ENCODE measurements around the gene PMPCA. TPM values are rescaled to one million over a fixed set of nuclear protein-coding genes. Genes with fewer than 3 reads are reported as not detected.

PMPCA gene
- polyA plus RNA-seq, 1 donor = 69.4 TPM

DNA sequence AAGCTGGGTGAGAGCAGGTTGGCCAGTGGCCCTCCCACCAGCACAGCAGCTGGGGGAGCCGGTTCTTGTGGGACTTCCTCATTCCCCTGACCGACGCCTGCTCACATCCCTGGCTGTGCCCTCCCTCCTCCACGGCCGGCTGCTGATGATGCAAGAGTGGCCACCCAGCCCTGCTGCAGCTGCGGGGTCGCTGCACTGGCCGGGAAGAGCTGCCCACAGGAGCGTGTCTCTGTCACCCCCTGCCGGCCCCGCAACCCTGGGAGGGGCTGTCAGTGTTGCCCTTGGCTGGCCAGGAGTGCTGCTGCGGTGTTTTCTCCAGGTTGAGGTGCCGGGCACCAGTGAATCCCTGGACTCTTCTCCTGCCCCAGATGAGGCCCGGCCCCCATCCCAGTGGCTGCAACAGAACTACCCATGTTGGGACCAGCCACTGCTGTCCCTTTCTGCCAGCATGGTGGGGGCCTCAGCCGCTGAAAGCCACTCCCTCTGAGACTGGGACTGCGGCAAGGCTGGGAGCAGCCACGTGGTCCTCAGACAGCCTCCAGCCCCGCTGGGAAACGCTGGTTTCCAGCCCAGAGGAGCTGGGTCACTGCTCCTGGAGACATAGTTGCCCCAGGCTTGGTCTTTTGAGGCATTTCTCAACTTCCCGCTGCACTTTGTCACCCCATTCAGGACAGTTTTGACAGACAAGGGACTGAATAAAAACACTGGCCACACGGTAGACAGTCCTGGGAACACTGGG, 37.7 kb upstream of the PMPCA start:
- DNase-seq = peak; percentile 68

DNA sequence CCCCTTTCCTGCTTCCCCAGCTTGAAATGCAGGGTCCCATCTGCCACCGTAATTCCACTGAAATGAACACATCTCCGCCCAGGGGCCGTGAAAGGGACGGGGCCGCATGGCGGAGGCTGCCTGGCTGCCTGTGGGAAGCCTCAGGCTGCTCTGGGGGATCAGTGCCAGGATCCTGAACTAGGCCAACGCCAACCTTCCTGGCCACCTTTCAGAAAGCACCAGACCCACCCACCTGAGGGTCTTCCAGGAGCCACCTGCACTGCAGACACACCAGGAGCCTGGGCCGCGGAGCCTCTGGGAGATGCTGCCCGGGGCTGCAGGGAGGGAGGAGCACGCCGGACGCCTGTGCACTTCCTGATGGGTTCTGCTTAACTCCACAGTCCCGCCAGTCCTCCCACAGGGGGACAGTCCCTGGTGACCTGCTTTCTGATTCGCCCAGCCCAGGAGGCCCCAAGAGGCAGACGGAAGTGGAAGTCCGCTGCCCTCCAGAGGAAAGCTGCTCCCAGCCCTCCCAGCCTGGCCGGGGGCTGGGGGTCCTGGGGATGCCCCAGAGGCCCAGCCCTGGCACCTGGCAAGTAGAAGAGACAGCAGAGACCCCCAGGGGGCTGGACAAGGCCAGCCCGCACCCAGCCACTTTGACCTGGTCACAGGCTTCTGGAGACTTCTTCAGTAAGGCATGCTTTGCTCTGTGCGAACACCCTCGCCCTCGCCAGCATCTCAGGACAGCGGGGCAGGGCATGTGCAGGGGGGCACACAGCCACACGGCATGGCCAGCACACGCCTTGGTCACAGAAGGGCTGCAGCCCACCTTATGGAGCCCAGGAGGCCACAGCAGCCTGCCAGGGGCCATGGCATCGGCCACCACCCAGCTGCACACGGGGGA, 36.9 kb upstream of the PMPCA start, which contains the start of gene CARD9:
Gene CARD9, minus strand, starts transcription at position 370 of the 883 bp plus-strand sequence. CDS start 1,591 bp downstream, outside the sequence.
- DNase-seq = no peak

DNA sequence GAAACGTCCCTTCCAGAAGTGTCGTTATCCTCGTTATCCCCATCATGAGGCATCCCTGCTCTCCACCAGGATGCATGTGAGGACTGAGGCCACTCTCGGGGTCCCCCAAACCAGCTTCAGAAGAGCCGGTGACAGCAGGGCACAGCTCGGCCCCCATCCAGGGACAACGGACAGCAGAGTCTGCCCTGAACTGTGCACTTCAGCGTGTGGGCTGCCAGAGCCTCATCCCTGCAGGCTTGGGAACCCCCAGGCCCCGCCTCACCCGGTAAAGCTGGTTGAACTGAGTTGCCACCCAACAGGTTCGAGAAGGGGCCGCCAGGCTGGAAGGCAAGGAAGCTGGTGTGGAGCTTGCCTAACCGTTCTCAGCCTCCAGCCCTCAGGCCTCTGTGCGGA, 36.3 kb upstream of the PMPCA start:
- DNase-seq = no peak

DNA sequence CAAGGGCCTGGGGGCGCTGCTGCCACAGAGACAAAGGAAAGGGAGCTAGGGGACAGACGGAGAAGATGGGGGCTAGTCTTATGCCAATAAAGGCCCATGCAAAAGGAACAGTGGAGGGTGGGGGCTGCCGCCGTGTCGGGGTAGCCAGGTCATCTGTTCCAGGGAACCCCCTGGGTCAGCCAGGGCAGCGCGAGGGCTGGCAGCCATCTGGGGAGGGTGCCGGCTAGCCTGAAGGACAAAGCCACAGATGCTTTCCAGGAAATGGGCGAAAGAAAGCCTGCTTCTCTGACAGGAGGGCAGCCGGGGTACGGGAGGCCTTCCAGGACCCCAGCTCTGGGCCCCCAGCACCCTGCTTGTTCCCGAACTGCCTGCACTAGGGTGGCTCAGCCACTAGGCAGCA, 35.4 kb upstream of the PMPCA start:
- DNase-seq = no peak

DNA sequence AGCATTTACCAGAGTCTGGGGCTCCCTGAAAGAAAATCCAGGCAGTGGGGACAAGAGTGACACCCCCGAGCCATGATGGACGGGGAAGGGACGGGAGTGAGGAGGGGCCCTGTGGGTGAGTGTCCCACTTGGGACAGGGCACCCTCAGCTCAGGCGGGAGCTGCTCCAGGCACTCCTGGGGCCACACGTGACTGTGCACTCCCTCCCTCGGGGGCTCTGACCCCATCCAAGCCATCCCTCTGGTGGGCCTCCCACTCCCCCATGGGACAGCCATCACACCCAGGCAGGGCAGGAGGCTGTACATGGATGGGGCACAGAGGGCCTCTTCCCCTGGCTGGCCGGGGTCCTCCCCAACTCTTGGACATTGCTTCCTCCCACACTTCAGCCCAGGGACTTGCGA, 34.0 kb upstream of the PMPCA start:
- DNase-seq = no peak

DNA sequence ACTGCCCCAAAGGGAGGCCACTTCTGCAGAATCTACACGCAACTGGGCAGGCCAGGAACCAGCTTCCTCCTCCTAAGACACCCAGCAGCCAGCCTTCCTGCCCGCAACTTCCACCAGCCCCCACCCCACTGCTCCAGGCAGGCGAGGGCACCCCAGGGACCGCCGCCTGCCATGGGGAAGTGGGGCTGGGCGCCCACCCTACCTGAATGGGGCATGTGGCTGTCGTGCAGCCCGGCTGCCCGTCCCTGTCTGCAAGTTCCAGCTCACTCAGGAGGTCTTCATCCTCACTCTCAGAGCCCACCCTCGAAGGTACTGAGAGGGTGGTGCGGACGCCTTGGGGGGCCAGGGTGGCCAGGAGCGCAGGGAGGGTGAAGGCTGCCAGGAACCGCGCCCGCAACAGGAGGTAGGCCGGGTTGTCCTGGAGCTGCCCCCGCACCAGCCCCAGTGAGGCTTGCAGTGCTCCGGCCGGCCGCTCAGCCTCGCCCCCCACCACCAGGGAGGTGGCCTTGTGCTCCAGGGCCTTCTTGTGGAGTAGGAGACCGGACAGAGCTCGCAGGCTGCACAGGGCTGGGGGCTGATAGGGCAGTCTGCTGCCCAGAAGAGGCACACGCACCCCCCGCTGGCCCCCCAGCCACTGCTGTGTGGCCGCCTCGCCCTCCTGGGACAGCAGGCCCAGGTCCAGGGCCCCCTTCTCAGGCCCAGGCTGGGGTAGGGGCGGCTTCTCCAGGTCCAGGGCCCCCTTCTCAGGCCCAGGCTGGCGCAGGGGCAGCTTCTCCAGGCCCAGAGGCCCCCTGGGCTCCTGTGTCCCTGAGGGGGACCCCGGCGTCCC, 32.9 kb upstream of the PMPCA start:
- DNase-seq = no peak

DNA sequence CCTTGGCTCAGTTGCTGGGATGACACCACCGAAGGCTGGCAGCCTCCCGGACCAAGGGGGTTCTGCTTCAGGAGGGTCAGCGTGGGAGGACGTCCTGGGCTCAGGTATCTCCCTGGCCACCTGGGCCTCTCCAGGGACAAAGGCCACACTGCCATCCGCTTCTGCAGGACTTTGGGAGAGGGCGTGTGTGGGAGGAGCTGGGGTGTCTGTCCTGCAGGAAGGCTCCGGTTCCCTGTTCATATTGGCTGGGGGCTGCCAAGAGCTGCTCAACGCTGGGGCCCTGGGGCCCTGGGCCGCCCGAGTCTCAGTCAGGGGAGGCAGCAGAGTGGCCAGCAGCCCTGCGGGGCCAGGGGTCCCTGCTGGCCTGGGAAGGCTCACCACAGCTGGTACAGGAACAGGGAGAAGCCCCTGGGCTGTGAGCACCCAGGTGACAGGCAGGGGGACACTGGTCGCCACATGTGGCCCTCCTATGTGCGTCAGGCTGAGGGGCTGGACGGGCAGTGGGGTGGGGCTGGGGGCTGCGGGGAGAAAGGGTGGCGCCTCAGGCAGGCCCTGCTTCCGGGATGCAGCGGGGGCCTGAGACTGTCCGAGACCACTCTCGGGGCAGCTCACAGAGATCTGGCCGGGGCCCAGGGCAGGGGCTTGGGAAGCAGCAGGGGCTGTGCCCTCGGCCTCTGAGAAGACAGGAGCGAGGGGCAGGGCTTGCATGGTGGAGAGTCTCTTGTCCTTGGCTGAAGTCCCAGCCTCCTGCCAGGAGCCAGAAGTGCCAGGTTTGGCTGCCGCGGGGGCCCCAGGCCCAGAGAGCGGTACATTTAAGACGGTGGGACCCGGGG, 32.1 kb upstream of the PMPCA start:
- no peak for DNase-seq

DNA sequence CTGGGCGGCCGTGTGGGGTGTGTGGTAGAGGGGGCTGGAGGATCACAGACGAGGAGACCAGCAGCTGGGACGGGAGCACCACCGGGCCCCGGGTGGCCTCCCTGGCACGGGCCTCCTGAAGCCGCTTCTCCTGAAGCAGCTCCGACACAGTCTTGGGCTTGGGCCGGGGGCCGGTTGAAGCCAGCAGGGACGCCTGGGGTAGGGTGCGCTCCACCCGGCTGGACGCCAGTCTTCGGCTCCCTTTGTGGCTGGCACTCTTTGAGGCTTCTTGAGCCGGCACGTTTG, 31.5 kb upstream of the PMPCA start:
- DNase-seq = no peak

DNA sequence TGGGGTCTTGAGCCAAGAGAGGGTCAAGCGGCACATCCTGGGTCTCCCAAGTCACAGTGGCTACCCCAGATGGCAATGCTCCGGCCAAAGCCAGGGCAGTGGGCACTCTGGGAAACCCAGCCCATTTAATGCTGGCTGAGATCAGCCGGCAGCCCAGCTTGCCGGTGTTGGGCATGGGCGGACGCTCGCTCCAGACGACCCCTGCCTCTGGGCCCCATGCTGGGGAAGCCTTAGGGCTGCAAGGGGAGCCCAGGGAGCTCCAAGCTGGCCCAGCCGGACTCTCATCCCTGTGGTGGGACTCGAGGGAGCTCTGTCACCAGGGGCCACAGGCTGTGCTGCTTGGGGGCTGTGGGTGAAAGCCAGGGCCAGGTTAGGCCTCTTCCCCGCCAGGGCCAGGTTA, 31.1 kb upstream of the PMPCA start:
- DNase-seq = no peak

DNA sequence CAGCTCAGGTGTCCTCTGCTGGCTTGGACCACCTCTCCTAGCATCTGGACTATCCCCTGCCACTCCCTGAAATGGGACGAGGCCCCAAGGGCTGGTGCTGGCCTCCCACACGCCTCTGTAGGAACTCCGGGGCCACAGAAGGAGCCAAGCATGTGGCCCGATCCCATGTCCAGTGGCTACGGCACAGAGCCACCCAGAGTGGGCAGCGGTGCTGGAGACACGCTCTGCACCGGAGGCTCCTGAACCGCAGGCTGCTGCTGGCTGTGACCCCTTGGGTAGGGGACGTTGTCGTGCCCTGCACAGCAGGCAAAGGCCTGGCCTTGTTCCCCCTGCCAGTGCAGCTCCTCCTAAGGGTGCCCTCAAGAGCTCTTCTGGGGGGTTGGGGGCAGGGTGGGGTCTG, 30.6 kb upstream of the PMPCA start:
- no peak for DNase-seq

DNA sequence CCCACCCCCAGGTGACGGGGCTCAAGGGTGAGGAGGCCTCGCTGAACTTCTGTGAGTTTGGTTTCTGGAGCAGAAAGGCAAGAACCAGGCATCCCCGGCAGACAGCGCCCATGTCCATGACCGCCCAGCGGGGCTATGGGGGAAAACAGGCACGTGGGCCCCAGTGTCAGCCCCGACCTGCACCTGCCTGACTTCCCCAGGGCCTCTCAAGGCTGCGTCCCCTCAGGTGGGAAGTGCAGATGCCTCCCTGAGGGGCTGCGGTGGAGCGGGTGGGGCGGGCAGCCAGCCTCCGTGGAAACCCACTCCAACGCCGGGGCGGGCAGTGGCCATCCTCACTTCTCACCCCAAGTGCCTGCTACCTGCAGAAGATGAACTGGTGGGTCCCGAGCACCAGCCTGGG, 30.1 kb upstream of the PMPCA start:
- no peak for DNase-seq

DNA sequence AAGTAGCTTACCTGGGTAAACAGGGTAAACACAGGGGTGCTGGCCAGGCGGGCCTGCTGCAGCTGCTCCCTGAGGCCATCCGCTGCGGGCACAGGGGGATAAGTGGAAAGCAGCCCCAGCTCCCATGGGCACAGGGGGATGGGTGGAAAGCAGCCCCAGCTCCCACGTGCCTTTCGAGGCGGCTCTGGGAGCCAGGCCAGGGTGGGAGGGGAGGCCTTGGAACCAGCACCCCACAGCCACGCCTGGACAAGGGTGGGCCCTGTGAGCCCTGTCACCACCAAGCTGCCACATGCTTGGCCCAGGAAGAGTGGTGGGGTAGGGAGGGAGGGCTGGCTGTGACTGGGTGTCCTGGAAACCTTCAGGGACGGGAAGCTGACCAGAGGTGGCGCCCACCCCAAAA, 29.1 kb upstream of the PMPCA start:
- DNase-seq = no peak

DNA sequence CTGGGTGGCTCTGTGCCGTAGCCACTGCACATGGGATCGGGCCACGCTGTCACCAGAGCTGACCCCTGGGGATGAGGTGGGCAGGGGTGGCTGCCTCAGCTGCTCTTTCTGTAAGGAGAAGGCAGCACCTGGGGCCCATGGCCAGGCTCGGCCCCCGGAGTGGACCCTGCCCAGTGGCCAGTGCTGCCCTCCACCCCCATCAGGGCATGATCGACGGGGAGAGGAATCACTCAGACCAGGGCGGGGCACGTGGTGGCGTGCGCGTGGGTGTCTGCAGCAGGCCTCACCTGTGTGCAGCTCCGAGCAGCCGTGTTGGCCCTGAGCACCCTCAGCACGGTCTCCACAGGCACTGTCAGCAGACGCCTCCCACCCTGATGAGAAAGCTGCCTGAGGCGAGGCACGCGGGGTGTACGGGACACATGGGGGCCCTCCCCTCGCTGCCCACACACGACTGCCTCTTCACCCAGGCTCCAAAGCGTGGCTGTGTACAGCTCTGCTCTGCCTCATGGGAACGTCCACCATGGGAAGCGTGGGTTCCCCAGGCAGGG, 28.4 kb upstream of the PMPCA start:
- no peak for DNase-seq

DNA sequence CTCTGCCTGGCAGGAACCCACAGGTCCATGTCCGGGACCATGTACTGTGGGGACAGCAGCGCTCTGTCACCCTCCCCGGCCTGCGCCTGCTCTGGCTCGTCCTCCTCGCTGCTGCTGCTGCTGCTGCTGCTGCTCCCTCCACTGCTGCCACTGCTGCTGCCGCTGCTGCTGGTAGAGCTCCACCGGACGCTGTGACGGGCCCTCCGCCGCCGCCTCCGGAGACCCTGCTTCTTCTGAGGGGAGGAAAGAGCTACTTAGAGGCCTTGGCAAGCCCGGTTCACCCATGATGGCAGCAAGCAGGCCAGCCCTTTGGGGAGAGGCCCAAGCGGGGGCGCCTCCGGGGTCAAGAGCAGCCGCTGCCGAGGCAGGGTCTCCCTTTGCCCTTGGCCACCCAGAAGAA, 27.0 kb upstream of the PMPCA start:
- no peak for DNase-seq

DNA sequence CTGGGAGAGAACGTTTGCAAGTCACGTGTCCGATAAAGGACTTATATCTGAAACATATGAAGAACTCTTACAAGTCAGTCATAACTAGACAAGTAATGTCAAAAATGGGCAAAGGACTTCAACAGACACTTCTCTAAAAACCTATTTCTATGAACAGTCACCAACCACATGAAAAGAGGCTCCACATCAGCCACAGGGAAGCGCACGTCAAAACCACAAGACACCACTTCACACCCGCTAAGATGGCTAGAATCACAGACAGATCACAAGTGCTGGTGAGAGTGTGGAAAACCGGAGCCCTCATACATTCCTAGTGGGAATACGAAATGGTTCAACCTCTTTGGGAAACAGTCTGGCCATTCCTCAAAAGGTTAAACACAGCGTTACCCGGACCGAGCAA, 25.4 kb upstream of the PMPCA start:
- DNase-seq = no peak

DNA sequence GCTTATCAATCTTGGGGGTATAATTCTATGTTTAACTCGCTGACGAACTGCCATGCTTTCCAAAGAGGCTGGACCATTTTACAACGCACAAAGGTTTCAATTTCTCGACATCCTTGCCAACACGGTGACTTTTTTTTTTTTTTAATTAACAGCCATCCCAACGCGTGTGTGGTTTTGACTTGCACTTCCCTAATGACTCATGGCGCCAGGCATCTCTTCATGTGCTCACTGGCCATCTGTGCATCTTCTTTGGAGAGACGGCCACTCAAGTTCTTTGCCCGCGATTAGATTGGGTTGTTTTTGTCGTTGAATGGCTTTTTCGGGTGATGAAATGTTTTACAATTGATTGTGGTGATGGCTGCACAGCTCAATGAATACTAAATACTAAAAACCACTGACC, 24.4 kb upstream of the PMPCA start:
- DNase-seq = no peak

DNA sequence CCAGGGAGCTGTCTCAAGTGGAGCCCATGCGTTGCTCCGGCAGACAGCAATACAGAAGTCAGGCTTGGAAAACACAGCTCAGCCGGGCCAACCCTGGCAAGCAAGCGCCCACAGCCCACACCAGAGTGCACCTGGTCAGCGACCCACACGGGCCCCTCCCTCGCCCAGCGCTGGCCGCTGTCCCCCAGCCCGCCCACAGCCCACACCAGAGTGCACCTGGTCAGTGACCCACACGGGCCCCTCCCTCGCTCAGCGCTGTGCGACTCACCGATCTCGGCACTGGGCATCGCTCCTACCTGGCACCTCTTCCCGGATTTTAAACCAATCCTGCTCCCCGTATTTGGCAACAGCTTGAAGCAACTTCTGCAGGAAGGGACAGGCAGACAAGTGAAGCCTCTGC, 23.2 kb upstream of the PMPCA start:
- DNase-seq = no peak

DNA sequence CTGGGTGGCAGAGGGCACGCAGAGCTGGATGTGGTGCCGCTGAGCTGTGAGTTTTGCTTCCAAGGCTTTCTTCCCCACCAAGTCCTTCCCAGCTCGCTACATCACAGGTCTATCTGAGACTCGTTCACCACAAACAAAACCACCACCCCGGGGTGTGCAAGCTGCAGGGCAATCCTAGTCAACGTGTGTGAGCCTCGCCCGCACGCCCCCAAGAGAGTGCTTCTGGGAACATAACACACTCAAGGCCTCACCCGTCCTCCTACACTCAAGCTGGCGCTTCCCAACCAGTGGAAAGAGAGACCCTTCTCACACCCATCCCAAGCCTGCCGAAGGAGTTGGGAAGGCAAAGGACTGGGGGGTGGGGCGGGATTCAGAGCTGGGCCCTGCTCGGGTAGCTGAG, 21.1 kb upstream of the PMPCA start:
- DNase-seq = no peak

DNA sequence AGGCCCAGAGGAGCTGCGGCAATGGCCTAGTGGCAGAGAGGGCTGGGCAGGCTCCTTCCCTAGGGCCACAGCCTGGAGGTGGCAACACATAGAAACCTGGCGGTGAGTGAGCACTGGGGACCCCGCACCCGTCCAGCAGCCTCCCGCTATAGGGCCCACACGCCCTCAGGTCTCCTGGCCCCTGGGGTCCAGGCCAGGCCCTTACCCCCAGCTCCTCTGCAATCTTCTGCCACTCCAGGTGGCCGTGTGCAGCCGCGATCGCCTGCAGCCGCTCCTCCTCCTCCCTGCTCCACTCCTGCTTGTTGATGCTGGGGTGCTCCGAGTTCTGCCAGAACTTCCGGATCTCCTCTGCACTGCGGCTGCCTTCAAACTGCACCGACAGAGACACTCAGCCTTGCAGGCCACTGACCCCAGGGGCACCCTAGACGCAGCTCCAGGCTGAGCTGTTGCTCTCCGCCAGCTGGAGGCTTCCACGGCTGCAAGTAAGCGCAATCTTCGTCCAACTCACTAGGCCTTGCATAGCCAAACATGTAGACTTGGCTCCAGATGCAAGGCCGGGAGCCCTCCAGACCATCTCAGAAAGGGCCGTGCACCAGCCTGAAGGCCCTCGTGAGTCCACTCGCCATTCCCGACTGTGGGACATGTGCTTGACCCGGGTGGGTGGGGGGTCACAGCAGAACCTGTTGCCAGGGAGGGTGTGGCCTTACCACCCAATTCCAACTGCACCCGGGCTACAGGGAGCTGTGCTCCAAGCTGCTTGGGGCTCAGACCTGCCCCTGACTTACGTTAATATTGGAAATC, 18.5 kb upstream of the PMPCA start:
- DNase-seq = no peak

DNA sequence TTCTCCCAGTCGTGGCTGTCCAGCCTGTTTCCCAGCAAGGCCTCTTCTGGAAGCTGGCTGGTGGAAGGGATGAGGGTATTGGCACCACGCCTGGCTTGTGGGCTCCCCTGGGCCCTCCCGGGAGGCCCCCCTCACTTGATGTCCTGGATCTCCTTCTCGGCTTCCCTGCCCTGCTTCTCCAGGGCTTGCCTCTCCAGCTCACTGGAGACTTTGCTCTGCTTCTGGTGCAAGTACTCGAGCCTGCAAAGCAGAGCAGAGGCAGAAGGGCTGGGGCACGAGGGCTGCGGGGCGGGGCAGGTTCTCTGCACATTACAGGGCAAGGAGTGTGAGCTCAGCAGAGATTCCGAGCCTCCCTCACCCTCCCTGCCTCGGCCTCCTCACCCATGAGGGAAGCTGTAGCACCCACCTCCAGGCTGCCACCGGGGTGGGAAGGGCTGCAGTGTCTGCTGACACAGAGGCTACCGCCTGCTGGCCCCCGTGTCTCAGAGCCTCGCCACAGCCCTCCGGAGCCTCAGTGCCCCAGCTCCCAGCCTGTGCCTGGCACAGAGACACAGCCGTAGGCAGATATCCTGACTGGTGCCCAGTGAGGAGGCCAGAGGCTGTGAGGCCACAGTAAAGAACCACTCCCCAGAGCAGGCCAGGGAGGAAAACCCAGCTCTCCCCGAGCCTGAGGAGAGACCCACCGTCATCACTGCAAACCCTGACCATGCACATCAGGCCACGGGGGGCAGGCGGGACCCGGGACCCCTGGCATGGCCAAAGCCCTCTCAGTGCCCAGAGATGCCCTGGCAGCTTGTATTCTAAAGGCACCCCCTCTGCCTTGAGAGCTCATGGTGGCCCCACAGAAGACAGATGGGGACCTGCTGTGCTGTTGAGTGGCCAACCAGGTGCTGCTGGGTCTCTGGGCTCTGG, 17.7 kb upstream of the PMPCA start:
- no peak for DNase-seq

All from left kidney (tissue), 2 donors.